Measurements from ENCODE around the gene PCDH7.

Gene PCDH7, protein sequence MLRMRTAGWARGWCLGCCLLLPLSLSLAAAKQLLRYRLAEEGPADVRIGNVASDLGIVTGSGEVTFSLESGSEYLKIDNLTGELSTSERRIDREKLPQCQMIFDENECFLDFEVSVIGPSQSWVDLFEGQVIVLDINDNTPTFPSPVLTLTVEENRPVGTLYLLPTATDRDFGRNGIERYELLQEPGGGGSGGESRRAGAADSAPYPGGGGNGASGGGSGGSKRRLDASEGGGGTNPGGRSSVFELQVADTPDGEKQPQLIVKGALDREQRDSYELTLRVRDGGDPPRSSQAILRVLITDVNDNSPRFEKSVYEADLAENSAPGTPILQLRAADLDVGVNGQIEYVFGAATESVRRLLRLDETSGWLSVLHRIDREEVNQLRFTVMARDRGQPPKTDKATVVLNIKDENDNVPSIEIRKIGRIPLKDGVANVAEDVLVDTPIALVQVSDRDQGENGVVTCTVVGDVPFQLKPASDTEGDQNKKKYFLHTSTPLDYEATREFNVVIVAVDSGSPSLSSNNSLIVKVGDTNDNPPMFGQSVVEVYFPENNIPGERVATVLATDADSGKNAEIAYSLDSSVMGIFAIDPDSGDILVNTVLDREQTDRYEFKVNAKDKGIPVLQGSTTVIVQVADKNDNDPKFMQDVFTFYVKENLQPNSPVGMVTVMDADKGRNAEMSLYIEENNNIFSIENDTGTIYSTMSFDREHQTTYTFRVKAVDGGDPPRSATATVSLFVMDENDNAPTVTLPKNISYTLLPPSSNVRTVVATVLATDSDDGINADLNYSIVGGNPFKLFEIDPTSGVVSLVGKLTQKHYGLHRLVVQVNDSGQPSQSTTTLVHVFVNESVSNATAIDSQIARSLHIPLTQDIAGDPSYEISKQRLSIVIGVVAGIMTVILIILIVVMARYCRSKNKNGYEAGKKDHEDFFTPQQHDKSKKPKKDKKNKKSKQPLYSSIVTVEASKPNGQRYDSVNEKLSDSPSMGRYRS (N-terminal part only)

DNA sequence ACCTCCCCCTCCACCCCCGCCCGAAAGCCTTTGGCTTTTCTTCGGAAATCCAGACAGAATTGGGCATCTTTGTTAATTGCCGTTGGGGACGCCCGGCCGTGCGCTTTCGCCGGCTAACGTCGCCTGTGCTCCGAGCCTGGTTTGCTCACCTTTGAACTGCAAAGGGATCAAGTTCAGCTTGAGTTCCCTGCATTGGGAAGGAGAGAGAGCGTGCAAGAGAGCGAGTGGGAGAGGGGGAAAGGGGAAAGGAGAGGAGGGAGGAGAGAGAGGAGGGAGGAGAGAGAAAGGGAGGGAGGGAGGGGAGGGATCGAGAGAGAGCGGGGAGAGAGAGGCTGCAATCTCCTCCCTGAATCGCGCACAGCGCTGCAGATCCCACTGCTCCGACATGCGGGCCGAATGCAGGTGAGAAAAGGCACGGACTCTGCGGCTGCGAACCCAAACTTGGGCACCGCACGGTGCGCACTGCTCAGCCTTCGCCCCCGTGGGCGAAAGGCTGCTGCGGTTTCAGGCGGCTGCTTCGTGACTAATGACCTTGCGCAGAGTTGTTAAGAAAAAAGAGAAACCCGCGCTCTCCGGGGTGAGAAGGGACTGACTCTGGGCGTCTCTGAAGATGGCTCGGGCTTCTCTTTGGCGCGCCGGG, at the start of gene PCDH7:
Gene PCDH7, plus strand, starts transcription at position 349 of the 640 bp plus-strand sequence. CDS start 1,054 bp downstream, outside the sequence.
- DNase-seq (ENCODE audit: low spot score): peak; percentile 63

DNA sequence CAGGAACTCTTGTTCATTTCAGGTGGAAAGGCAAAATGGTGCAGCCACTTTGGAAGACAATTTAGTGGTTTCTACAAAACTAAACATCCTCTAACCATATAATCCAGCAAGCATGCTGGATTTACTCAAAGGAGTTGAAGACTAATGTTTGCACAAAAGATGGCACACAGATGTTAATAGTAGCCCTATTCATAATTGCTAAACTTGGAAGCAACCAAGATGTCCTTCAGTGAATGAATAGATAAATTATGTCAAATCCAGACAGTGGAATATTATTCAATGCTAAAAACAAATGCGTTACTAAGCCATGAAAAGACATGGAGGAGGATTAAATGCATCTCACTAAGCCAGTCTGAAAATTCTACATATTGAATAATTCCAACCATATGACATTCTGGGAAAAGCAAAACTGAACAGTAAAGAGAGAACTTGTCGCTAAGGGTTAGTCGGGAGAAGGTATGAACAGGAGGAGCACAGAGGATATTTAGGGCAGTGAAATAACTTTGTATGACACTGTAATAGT, 48.2 kb upstream of the PCDH7 start:
- no peak for DNase-seq (ENCODE audit: low spot score)

DNA sequence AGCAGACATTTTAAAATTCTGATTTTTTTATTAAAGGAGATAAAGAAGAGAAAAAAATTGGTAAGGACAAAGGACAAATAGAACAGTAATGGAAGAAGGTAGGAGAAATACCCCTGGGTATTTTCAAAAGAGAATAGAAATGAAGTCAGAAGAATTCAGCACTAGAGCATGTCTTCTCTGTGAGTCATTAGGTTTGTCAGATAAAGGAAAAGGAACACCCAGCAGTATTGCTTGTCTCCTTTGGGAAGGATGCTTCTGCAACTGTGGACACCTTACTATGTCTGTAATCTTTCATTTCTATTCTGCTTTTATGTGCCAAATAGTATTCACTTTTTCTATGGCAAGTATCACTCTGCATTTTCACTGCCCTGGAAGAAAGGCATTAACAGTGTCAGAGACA, 24.0 kb upstream of the PCDH7 start:
- no peak for DNase-seq (ENCODE audit: low spot score)

DNA sequence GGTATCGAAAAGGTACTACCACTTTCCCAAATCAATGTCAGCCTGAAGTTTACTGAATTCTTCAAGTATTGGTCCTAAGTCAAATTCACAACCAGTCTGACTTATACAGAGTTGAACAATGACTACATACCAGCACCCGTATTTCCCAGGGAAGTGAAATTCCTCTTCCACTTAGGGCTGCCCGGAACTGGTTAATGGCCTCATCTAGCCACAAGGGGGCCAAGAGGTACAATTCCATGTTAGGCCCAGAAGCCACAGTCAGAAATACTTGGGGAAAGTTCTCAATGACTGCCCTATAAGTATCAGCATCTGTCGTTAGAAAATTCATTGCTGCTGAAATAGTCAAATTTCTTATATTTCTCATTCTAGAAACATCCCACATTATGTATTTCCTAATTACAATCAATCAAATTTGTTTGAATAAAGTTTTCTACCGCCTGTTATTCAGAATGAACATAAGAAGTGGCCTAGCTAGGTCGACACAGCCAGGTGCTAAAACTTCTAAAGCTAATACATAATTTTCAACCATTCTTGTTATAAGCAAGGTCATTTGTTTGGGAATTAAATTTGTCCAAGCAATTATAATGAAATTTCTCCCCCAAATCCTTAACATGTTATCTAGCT, 5.6 kb upstream of the PCDH7 start:
- DNase-seq (ENCODE audit: low spot score): peak; percentile 68

DNA sequence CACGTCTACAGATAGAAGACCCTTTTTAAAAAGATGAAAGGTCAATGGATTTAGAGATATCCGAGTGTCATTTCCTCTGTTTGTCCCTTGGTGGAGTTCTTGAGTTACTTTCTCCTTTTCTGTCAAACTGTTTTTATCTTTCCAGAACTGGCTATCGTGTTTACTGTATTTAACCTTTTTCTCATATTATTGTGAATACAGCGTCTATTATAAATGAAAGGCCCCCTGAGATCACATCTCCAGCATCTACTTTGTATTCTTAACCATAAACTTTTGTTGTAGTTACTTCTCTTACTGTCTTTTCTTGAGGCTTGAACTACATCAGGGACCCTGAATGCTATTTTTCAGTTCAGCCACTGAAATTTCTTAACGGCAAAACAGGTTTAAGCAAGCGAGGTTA, 4.0 kb upstream of the PCDH7 start:
- no peak for DNase-seq (ENCODE audit: low spot score)

DNA sequence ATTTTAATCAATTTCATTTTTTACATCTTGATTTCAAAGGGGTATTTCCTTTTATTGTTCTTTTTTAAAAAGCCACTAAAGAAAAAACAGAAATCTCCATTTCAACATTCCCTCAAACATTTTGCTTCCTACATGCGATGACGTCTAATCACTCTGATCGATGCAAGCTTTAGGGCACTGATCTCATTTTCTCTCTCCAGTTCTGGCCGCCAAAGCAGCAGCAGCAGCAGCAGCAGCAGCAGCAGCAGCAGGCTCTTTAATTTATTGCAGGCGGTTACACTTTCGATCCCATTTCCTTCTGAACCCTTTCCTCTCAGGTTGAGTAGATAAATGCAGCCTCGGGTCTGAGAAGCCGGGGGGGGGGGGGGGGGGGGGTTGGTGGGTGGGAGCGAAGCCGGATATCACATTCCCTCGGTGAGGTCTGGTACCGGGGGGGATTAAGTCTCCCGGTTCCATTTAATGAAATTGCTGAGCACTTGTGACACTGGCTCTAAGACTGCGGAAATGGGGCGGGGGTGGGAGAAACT, 3.4 kb upstream of the PCDH7 start:
- DNase-seq (ENCODE audit: low spot score): peak; percentile 50

DNA sequence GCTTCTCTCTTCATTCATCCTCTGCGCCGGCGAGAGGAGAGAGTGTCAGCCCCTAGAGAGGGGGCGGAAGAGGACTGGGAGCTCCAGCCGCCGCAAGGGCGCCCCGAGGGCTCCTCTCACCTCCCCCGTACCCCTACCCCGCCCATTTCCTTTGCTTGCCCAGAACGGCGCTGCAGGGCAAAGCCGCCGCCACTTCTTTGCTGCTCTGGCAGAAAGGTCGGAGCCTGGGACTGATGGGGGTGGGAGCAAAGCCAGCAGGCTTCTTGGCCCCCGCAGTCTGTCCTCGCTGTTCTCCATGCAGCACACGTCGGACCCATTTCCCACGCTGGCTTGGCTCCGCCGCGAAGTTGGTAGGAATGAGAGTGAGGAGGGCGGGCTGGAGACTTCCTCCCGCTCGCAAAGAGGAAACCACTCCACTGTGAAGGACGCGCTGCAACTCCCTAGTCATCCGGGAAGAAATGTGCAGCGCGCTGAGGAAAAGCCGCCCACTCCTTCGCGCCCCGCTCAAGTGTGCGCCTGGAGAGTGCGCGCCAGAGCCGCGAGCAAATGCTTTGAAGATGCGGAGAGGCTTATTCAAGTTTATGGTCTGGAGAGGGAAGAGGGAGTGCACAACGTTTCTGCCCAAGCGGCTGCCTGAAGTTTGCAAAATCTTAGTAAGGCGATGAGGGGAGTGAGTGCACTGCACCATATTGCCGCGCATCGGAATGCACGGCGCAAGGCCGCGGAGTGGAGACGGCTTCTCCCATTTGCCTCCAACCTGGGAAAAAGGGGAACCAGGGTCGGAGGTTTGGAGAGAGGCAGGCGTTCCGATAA, 2.8 kb upstream of the PCDH7 start:
- no peak for DNase-seq (ENCODE audit: low spot score)

DNA sequence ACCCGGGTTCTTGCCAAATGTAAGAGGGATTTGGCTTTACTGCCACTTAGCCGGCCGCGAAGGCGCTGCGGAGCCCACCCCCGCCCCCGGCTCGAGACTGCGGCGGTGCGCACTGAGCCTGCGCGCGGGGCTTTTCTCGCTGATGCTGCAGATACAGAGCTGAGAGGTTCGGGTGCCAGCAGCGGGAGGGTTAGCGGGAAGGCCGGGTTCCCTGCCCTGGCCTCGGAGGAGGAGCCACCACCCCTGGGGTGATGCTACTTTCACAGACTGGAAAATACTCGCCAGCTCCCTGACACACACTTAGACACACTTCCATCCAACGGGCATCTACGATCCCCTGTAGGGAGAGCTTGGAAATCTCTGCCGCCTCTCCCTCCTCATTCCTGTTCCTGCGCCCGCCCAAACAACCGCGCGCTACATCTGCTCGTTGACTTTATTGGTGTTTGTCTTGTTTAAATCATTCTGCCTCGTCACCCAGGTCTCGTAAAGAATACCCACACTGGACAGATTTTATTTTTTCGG, 2.1 kb upstream of the PCDH7 start:
- no peak for DNase-seq (ENCODE audit: low spot score)

DNA sequence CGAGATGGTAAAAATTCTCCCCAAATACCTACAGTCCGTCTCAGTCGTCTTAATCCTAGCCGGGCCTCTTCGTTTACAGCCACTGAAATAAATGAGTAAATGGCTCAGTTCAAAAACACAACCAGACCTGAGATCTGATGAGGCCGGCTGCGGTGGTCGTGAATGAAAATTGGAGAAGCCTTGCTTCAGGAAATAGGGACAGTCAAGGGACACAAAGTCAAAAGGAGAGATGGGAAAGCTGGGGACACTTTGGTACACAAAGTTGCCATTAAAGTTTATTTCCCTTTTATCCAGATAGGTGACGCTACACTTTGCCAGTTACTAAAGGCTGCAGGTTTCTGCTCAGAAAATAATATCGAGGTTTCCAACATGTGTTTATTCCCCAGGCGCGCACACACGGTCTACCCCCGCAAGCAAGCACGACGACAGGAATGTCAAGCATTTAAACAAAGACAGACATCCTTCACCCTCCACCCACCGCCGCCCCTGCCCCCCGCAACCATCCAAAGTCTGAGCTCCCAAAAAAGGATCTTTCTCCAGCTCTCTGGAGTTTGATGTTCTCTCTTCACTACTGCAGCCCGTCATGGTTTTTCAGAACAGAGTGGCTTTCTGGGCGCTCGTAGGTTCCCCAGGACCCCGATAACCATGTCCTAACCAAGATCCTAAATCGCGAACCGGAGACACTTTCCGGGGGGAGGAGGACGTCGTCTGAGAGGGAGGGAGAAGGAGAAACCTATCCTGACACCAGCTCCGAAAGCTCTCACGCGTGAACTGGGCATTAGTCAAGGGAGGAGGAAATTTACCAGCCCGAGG, 1.3 kb upstream of the PCDH7 start:
- no peak for DNase-seq (ENCODE audit: low spot score)

DNA sequence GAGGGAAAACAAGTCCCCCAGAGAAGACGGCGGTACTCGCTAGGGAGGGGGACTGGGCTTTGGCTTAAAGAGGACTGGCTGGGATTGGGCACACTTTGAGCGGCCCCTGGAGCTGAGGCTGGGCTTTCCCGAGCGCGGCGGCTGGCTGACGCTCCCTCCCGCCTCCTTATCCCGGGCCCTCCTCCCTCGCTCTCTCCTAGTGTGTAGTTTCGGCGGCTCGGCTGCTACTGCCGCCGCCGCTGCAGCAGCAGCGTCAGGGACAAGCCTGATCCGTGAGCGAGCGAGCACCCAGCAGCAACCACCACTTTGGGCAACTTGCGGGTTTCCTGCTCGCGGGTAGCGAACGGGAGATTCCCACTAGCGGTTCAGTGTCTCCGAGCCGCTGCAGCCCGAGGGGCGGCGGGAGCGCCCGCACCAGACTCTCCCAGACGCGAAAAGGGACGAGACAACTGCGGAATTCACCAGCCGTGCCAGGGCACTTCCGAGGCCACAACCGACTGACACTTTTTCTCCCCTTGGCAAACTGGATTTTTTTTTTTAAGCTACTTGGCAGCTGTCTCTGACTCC, 632 bp upstream of the PCDH7 start:
- peak; percentile 88 for DNase-seq (ENCODE audit: low spot score)

DNA sequence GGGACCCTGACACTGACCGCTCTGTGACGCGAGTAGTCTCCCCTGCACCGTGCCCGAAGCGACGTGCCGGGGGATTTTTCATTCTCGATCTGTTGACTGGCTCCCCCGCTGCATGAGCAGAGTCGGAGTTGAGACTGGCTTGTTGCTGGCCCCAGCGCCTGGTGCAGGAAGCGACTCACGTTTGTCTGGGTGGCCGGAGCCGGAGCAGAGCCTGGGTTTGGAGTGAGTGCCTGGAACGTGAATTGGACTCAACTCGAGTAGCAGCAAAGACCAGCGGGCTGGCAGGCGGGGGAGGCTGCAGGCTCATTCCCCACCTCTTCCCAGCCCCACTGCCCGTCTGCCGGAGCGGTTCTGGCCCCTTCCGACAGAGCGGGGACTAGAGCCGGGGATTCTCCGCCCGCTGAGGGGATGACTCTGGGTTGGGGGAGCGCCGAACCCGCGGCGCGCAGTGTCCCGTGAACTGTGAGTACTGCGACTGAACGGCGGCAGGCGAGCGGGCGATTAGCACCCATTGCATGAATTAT, 554 bp downstream of the PCDH7 start:
- peak; percentile 44 for DNase-seq (ENCODE audit: low spot score)

DNA sequence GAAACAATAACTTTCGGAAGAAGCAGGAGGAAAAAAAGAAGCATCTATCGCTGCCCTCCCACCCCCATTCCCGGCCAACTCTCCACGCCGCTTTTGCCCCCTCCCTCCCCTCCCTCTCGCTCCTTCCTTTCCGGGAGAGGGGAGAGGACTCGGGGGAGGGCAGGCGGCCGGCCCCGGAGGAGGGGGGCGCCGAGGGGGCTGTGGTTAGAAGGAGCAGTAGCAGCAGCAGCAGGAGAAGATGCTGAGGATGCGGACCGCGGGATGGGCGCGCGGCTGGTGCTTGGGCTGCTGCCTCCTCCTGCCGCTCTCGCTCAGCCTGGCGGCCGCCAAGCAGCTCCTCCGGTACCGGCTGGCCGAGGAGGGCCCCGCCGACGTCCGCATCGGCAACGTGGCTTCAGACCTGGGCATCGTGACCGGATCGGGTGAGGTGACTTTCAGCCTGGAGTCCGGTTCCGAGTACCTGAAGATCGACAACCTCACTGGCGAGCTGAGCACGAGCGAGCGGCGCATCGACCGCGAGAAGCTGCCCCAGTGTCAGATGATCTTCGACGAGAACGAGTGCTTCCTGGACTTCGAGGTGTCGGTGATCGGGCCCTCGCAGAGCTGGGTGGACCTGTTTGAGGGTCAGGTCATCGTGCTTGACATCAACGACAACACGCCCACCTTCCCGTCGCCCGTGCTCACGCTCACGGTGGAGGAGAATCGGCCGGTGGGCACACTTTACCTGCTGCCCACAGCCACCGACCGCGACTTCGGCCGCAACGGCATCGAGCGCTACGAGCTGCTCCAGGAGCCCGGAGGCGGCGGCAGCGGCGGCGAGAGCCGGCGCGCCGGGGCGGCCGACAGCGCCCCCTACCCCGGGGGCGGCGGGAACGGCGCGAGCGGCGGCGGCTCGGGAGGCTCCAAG, 1.3 kb downstream of the PCDH7 start:
- DNase-seq (ENCODE audit: low spot score): no peak

DNA sequence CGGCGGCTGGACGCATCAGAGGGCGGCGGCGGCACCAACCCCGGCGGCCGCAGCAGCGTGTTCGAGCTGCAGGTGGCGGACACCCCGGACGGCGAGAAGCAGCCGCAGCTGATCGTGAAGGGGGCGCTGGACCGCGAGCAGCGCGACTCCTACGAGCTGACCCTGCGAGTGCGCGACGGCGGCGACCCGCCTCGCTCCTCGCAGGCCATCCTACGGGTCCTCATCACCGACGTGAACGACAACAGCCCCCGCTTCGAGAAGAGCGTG, 1.9 kb downstream of the PCDH7 start:
- no peak for DNase-seq (ENCODE audit: low spot score)

DNA sequence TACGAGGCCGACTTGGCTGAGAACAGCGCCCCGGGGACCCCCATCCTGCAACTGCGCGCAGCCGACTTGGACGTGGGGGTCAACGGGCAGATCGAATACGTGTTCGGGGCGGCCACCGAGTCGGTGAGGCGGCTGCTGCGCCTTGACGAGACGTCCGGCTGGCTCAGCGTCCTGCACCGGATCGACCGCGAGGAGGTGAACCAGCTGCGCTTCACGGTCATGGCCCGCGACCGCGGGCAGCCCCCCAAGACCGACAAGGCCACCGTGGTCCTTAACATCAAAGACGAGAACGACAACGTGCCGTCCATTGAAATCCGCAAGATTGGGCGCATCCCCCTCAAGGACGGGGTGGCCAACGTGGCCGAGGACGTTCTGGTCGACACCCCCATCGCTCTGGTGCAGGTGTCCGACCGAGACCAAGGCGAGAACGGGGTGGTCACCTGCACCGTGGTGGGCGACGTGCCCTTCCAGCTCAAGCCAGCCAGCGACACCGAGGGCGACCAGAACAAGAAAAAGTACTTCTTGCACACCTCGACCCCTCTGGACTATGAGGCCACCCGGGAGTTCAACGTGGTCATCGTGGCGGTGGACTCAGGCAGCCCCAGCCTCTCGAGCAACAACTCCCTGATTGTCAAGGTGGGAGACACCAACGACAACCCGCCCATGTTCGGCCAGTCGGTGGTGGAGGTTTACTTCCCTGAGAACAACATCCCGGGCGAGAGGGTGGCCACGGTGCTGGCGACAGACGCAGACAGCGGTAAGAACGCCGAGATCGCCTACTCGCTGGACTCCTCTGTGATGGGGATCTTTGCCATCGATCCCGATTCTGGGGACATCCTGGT, 2.4 kb downstream of the PCDH7 start:
- DNase-seq (ENCODE audit: low spot score): no peak

DNA sequence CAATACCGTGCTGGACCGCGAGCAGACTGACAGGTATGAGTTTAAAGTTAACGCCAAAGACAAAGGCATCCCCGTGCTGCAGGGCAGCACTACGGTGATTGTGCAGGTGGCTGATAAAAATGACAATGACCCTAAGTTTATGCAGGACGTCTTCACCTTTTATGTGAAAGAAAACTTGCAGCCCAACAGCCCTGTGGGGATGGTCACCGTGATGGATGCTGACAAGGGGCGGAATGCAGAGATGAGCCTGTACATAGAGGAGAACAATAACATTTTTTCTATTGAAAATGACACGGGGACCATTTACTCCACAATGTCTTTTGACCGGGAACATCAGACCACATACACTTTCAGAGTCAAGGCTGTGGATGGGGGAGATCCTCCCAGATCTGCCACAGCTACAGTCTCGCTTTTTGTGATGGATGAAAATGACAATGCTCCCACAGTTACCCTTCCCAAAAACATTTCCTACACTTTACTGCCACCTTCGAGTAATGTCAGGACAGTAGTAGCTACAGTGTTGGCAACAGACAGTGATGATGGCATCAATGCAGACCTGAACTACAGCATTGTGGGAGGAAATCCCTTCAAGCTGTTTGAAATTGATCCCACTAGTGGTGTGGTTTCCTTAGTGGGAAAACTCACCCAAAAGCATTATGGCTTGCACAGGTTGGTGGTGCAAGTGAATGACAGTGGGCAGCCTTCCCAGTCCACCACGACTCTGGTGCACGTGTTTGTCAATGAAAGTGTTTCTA, 3.2 kb downstream of the PCDH7 start:
- no peak for DNase-seq (ENCODE audit: low spot score)

DNA sequence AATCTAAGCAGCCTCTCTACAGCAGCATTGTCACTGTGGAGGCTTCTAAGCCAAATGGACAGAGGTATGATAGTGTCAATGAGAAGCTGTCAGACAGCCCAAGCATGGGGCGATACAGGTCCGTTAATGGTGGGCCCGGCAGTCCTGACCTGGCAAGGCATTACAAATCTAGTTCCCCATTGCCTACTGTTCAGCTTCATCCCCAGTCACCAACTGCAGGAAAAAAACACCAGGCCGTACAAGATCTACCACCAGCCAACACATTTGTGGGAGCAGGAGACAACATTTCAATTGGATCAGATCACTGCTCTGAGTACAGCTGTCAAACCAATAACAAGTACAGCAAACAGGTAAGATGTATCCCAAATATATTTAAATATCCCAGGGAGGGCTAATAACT, 4.1 kb downstream of the PCDH7 start:
- no peak for DNase-seq (ENCODE audit: low spot score)

Measured in HuH-7.5 (cell line).